ENCODE data around the gene TNFAIP1. TPM values are rescaled to one million over a fixed set of nuclear protein-coding genes. Genes with fewer than 3 reads are reported as not detected.

The TNFAIP1 gene
- total RNA-seq, 4 donors from 2014 or later = 19.1 to 53.2 (median 30.4) TPM

DNA sequence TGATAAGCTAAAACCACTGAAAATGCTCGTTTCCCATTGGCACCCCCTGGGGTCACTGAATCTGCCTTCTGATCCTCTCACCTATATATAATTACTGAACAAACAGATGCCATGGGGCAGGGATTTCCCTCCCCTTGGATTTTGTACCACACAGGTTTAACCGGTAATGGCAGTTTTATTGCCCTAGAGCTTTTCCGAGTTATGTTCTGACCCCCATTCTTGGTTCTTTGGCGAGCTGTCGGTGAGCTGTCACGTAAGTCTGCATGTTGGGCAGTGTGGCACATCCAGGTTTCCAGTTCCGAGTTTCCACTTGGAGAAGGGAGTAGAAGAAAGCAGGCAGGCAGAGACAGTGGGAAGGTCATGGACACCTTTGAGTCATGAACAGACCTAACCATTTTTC is 9.4 kb upstream of the TNFAIP1 start:
- H3K27me3 ChIP-seq = no peaks in the 10 kb centered on the region
- WGBS, 2 donors (ENCODE audit: low coverage in 1 of 2) = 50 to 75% methylated on average over 1 to 7 of the region's 7 CpGs
- peaks cover 0 to 51% of the 10 kb centered on the region in 2 donors for H3K36me3 ChIP-seq
- no peaks in the 10 kb centered on the region for H3K9me3 ChIP-seq
- H3K4me3 ChIP-seq = no peak overlapping the region
- no peaks in the 10 kb centered on the region for H3K4me1 ChIP-seq
- TF ChIP-seq CTCF (IDR thresholded peaks at IDR 0.05) = no peak
- no peak for TF ChIP-seq POLR2A (IDR thresholded peaks at IDR 0.05)
- TF ChIP-seq EP300 (IDR thresholded peaks at IDR 0.05) = no peak
- no peak for TF ChIP-seq POLR2AphosphoS5 (IDR thresholded peaks at IDR 0.05)
- H3K27ac ChIP-seq = no peak overlapping the region
- ATAC-seq = no peak

GRCh38 chr17:28327031-28327607 is 8.4 kb upstream of the TNFAIP1 start:
- TF ChIP-seq CTCF (IDR thresholded peaks at IDR 0.05) (no peak), POLR2A (IDR thresholded peaks at IDR 0.05) (no peak)
- ATAC-seq = no peak
- Histone ChIP-seq H3K36me3 (peaks cover 0 to 61% of the 10 kb centered on the region in 2 donors), H3K27me3 (no peaks in the 10 kb centered on the region), H3K4me1 (no peaks in the 10 kb centered on the region), H3K27ac (no peak overlapping the region), H3K9me3 (no peaks in the 10 kb centered on the region), H3K4me3 (no peak overlapping the region)
- 70 to 92% methylated on average over 2 to 4 of the region's 9 CpGs for WGBS, 2 donors (ENCODE audit: low coverage in 1 of 2)

DNA sequence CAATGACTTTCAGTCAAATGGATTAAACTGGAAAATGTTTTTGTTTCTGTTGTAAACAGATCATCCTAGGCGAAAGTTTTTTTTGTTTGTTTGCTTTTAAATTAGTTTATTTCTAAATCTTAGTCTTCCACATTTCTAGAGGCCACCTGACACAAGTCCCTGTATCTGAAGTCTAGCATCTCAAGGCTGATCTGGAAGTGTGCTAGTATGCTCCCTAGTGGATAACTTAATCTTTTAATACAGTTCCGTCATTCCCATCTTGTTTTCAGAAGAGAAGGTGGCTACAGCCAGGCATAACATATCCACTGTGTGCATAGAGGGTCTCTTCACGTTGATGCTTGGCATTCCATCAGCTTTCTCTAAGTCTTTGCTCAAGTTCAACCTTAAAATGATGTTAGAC is 7.9 kb upstream of the TNFAIP1 start:
- ATAC-seq = no peak
- Histone ChIP-seq H3K4me1 (peaks cover 0 to 3% (median 0%) of the 10 kb centered on the region in 3 donors), H3K4me3 (no peak overlapping the region), H3K9me3 (no peaks in the 10 kb centered on the region), H3K27ac (no peak overlapping the region), H3K27me3 (no peaks in the 10 kb centered on the region), H3K36me3 (peaks cover 0 to 61% of the 10 kb centered on the region in 2 donors)
- 38 to 49% methylated on average over 3 of the region's 3 CpGs for WGBS, 2 donors (ENCODE audit: low coverage in 1 of 2)
- TF ChIP-seq POLR2A (IDR thresholded peaks at IDR 0.05) (no peak), EP300 (IDR thresholded peaks at IDR 0.05) (no peak), CTCF (IDR thresholded peaks at IDR 0.05) (no peak), POLR2AphosphoS5 (IDR thresholded peaks at IDR 0.05) (no peak)

- no peak overlapping the region for H3K4me3 ChIP-seq
- peaks cover 0 to 61% of the 10 kb centered on the region in 2 donors for H3K36me3 ChIP-seq
- no peak for ATAC-seq
- H3K4me1 ChIP-seq = peaks cover 0 to 9% (median 0%) of the 10 kb centered on the region in 3 donors
- H3K27ac ChIP-seq = no peak overlapping the region
- no peaks in the 10 kb centered on the region for H3K27me3 ChIP-seq
- TF ChIP-seq POLR2AphosphoS5 (IDR thresholded peaks at IDR 0.05) (no peak), CTCF (IDR thresholded peaks at IDR 0.05) (no peak), EP300 (IDR thresholded peaks at IDR 0.05) (no peak), POLR2A (IDR thresholded peaks at IDR 0.05) (no peak)
- WGBS, 2 donors (ENCODE audit: low coverage in 1 of 2) = 59 to 63% methylated on average over 4 of the region's 4 CpGs
- no peaks in the 10 kb centered on the region for H3K9me3 ChIP-seq
Observed at GRCh38 chr17:28328325-28328724, 7.2 kb upstream of the TNFAIP1 start.

GRCh38 chr17:28330671-28331070 is 4.9 kb upstream of the TNFAIP1 start:
- no peaks in the 10 kb centered on the region for H3K9me3 ChIP-seq
- TF ChIP-seq EP300 (IDR thresholded peaks at IDR 0.05) (no peak), POLR2A (IDR thresholded peaks at IDR 0.05) (no peak), POLR2AphosphoS5 (IDR thresholded peaks at IDR 0.05) (no peak), CTCF (IDR thresholded peaks at IDR 0.05) (no peak)
- H3K27ac ChIP-seq = no peak overlapping the region
- H3K4me3 ChIP-seq = no peak overlapping the region
- no peak for ATAC-seq
- peaks cover 0 to 61% of the 10 kb centered on the region in 2 donors for H3K36me3 ChIP-seq
- no peaks in the 10 kb centered on the region for H3K27me3 ChIP-seq
- WGBS, 2 donors (ENCODE audit: low coverage in 1 of 2) = no CpG with 5 or more reads among the region's 5 CpGs
- H3K4me1 ChIP-seq = peaks cover 2 to 26% (median 7%) of the 10 kb centered on the region in 3 donors

Measured in gastroesophageal sphincter (tissue), 4 donors.